ENCODE measurements around the gene IL10. TPM values are rescaled to one million over a fixed set of nuclear protein-coding genes. Genes with fewer than 3 reads are reported as not detected.

Gene IL10
- polyA plus RNA-seq, 1 donor (not counting 4 experiments of a cell fraction or from before 2014, with no cell fraction given) = not detected

DNA sequence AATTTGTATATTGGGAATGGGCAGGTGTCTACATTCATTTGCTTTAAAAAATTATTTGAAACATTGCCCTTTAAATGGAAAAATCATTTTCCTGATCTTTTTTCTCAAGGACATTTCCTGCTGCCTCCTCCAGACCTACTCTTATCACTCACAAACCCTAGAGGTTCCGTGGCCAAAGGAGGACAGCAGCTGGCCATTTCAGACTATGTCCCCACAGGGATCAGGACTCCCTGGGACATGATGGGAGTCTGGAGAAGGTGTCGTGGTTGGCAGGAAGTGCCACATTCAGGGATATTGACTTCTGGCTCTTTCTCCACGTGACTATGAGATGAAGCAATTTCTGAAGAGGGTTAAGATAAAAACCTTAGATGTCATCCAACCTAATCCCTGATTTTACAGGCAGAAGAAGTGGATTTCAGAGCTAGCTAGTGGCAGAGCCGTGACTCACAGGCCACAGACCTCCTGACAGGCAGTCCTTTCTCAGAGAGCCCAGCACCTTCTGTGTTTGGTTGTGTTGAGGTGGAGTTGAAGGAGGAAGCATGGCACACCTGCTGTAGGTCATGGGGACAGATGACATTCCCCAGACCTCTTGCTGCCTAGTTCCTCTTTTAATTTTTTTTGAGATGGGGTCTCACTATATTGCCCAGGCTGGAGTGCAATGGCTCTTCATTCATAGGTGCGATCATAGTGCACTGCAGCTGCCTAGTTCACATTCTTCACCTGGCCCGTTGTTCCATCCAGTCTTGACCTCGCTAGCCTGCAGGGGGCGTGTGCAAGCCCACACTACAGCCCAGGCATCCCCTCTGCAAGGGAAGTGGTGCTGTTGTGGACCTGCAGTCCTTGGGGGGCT, 25.5 kb upstream of the IL10 start:
- Histone ChIP-seq H3K36me3 (ENCODE audit: control insufficient read depth in 2 of 2, extremely low read depth in 1 of 2, insufficient read depth in 2 of 2, low read length in 2 of 2) (no peaks in the 10 kb centered on the region), H3K9me1 (ENCODE audit: control insufficient read depth, extremely low read depth, insufficient read depth, low read length) (no peaks in the 10 kb centered on the region), H3K9ac (ENCODE audit: control insufficient read depth, extremely low read depth, insufficient read depth, low read length) (no peak overlapping the region), H3K4me2 (ENCODE audit: control insufficient read depth, extremely low read depth, insufficient read depth, low read depth, low read length) (no peak overlapping the region), H3K9me3 (ENCODE audit: control insufficient read depth, low read depth, low read length) (no peaks in the 10 kb centered on the region), H3K79me2 (ENCODE audit: control insufficient read depth, insufficient read depth, low read length) (no peaks in the 10 kb centered on the region), H2AFZ (ENCODE audit: control insufficient read depth, low read length) (no peak overlapping the region), H3K27ac (ENCODE audit: control insufficient read depth, insufficient read depth, low read length) (no peak overlapping the region), H4K20me1 (ENCODE audit: control insufficient read depth, extremely low read depth, insufficient read depth, low read length) (no peaks in the 10 kb centered on the region), H3K4me1 (ENCODE audit: control insufficient read depth, extremely low read depth, insufficient read depth, low read length) (peaks cover 8% of the 10 kb centered on the region), H3K4me3 (ENCODE audit: control insufficient read depth in 2 of 3, extremely low read depth in 1 of 3, insufficient read depth in 2 of 3, low read depth in 1 of 3, low read length in 3 of 3) (no peak overlapping the region), H3K27me3 (ENCODE audit: control insufficient read depth, extremely low read depth, insufficient read depth, low read length) (no peaks in the 10 kb centered on the region)
- no peak for DNase-seq (ENCODE audit: low read depth, low spot score)
- TF ChIP-seq EZH2 (IDR thresholded peaks at IDR 0.05; ENCODE audit: low read length) (no peak), CTCF (optimal IDR thresholded peaks at IDR 0.05 in 1 of 3, IDR thresholded peaks at IDR 0.05 in 1 of 3, conservative IDR thresholded peaks at IDR 0.05 in 1 of 3; ENCODE audit: extremely low read depth in 1 of 3, insufficient read depth in 2 of 3, low read length in 3 of 3) (peak; percentile 50 to 82 (median 55))
- dilution Hi-C loops (cut with MboI; ENCODE audit: extremely low pct_ligation_motif_present, low sequenced_read_pairs) = no loop called here
- no peak for FAIRE-seq

GRCh38 chr1:206796981-206797402, 24.7 kb upstream of the IL10 start:
- Histone ChIP-seq H2AFZ (ENCODE audit: control insufficient read depth, low read length) (no peak overlapping the region), H3K27me3 (ENCODE audit: control insufficient read depth, extremely low read depth, insufficient read depth, low read length) (no peaks in the 10 kb centered on the region), H3K9me1 (ENCODE audit: control insufficient read depth, extremely low read depth, insufficient read depth, low read length) (no peaks in the 10 kb centered on the region), H3K4me3 (ENCODE audit: control insufficient read depth in 2 of 3, extremely low read depth in 1 of 3, insufficient read depth in 2 of 3, low read depth in 1 of 3, low read length in 3 of 3) (no peak overlapping the region), H3K27ac (ENCODE audit: control insufficient read depth, insufficient read depth, low read length) (no peak overlapping the region), H3K36me3 (ENCODE audit: control insufficient read depth in 2 of 2, extremely low read depth in 1 of 2, insufficient read depth in 2 of 2, low read length in 2 of 2) (no peaks in the 10 kb centered on the region), H3K79me2 (ENCODE audit: control insufficient read depth, insufficient read depth, low read length) (no peaks in the 10 kb centered on the region), H3K4me2 (ENCODE audit: control insufficient read depth, extremely low read depth, insufficient read depth, low read depth, low read length) (no peak overlapping the region), H3K9me3 (ENCODE audit: control insufficient read depth, low read depth, low read length) (no peaks in the 10 kb centered on the region), H3K4me1 (ENCODE audit: control insufficient read depth, extremely low read depth, insufficient read depth, low read length) (peaks cover 9% of the 10 kb centered on the region), H3K9ac (ENCODE audit: control insufficient read depth, extremely low read depth, insufficient read depth, low read length) (no peak overlapping the region), H4K20me1 (ENCODE audit: control insufficient read depth, extremely low read depth, insufficient read depth, low read length) (no peaks in the 10 kb centered on the region)
- dilution Hi-C loops (cut with MboI; ENCODE audit: extremely low pct_ligation_motif_present, low sequenced_read_pairs) = no loop called here
- TF ChIP-seq CTCF (optimal IDR thresholded peaks at IDR 0.05 in 1 of 3, IDR thresholded peaks at IDR 0.05 in 1 of 3, conservative IDR thresholded peaks at IDR 0.05 in 1 of 3; ENCODE audit: extremely low read depth in 1 of 3, insufficient read depth in 2 of 3, low read length in 3 of 3) (no peak), EZH2 (IDR thresholded peaks at IDR 0.05; ENCODE audit: low read length) (no peak)
- FAIRE-seq = no peak
- DNase-seq (ENCODE audit: low read depth, low spot score) = no peak

Data from keratinocyte (primary cell).